Right renal pelvis (tissue), 4 donors: ENCODE data around the gene IL37. TPM values are rescaled to one million over a fixed set of nuclear protein-coding genes. Genes with fewer than 3 reads are reported as not detected.
"Not testable (repeated sequence)": the region's sequence is repeated elsewhere in the genome, so short reads cannot be mapped to it uniquely, and the experiment has no call there.

Source experiments
- DNase-seq, 4 donors: peaks; one replicate each; pipeline ENCODE4 v3.0.0-alpha.2; 2013; ENCODE audit warnings: low read depth in 4 of 4, low spot score in 3 of 4, missing footprints in 1 of 4
- polyA plus RNA-seq, 4 donors: library from polyadenylated mRNA; unstranded; fragments of 120-200 nt; gene quantifications; one replicate each; pipeline ENCODE4 v1.2.1, GENCODE V29; 2013; ENCODE audit not compliant: insufficient read length in 4 of 4

IL37 gene
- polyA plus RNA-seq, 4 donors, result 0.26 to 0.27 TPM; not detected in 2

DNA sequence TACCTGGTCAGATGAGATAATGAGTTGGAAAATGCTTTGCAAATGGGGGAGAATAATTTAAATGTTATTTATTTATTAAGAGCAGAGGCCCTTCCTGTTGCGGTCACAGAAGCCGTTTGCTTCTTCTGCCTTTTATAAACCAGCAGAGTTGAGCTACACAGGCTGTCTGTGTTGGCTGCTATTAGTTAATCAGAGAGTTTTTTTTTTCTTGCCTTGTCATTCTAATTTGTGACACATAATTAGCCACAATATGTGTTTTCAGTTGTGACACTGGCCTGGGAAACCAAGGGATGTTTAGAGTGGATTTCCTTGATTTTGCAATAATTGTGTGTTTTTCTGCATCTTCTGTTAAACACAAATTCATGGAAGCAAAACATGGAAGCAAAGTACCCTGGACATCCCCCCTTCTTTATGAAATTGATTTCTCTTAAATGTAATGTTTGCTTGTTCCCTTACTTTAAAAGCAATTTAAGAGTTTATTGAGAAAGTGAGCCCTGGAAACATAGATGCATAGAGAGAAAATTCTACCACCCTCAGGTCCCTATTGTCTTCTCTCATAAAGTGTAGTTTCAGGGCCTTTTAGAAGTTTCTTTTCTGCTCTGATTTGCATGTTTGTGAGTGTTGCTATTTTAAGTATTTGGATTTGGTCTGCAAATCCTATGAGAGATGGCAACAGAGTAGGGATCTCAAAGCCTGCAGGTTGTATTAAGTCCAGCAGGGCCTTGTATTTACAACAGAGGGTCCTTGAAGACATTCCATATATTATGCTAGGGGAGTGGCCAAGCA lies 22.8 kb upstream of the IL37 start:
- no peak for DNase-seq

DNA sequence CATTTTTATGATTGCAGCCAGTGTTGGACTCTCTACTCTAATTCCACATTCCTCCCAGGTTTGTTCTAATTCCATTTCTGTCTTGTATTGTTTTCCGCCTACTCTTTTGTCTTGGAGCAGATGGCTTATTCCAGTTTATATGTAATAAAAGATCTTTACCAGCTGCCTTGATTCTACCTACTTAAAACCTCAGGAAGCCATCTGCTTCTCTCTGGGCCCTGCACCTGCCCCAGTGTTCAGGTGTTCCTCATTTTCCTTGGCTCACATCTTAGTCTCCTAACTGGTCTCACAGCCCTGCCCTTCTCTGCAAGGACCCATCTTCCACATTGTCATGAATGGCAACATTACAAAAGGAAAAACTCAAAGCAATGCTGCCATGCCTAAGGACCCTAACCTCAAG lies 21.0 kb upstream of the IL37 start:
- DNase-seq, result no peak

DNA sequence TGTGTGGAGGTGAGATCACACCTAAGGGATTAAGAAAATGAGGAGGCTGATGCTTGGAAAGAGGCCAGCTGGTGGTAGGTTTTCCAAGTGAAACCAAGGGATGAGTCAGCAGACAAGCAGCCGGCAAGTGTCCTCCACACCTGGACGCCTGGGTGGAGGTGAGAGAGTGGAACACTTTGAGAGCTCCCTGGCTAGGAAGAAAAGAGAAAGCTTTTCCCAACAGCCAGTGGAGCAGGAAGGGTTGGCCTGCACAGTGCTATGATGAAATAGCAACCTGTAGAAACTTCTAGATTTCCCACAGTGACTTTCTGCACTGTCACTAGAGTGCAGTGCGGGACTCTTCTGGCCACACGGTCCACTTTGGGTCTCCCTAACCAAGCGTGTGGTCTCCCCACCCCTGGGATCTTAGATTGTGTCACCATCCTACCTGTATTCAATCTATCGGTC lies 19.6 kb upstream of the IL37 start:
- DNase-seq, result no peak

DNA sequence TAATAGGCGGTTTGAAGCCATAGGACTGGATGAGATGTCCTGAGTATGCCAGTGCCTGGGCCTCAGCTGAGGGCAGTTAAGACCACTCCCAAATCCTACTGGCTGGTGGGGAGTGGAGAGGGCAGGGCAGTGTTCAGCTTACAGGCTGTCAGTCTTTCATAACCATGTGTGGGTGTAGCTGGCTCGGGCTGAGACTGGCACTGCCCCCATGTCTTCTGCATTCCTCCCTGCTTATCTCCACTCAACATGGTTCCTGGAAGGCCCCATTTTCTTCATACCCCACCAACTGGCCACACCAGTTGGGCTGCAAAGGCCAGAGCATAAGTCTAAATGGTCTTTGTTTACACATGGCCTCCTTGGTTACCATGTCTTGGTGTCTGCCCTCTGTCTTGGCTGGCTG lies 17.2 kb upstream of the IL37 start:
- DNase-seq, result no peak

DNA sequence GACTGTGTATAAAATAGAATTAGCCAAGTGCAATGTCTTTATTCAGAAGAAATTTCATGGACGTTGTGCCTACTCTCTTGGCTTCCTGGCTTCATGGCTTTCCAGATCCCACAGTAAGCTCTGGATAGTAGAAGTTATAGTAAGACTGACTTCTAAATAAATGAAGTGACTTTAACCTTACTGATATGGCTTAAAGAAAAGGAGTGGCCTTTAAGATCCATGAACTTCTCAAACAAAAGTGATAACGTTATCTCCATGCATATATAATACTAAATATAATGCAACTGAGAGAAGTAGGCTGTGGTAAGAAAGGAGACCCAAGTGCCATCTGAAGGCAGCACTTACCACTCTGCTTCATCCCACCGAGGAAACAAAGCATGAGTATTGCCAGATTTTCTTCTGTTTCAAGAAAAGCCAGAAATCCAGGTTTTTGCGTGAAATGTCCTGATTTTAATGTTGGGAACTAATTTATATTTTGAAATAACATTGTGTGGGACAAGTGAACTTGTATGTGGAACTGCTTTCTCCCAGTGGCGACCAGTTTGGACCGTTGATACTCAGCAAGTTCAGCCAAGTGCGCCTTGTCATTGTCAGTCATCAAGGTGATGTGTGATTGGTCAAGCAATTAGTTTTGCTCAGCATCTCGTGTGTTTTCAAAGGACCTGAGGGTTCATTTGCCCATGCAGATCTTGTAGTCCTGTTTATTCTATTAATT lies 13.9 kb upstream of the IL37 start:
- DNase-seq, result no peak

DNA sequence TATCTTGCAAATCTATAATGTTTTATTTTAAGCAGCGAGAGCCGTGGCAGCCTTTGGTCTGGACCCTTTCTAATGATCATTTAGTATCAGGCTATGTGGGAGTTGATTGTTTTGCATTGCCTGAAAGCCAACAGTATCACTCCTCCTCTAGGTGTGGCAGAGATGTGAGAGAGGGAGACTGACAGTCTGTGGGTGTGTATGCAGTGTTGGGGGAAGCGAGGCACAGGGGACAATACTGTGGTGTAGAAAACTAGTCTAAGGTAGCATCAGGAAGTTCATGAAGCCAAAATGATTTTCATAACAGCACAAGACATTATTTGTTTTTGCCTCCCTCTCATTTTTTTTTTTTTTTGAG lies 13.4 kb upstream of the IL37 start:
- DNase-seq, result no peak

DNA sequence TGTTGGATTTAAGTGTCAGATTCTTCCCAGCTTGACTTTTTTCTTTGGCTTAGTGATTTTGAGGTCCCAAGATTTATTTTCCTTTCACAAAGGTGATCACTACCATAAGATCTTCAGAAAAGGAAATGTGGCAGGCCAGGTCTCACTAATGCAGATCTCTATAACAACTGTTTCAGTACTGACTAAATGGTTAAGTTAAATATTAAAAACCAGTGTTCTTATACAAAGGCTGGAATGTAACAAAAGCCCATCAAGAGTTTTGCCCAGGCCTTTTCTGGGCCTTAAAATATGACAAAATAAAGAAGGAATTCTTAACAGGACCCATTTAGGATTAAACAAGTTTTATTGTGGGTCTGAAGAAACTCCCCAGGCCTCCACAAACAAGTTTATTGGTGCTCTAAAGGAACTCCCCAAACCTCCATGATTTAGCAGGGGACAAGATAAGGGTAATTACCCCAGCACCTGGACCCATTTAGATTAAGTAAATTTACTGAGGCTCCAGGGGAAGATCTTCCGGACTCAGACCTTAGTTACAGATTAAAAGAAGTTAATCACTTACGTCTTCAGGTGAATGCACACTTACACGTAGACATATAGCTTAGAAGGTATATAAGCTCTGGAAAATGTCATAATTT lies 9.4 kb upstream of the IL37 start:
- DNase-seq, result not testable (repeated sequence)

DNA sequence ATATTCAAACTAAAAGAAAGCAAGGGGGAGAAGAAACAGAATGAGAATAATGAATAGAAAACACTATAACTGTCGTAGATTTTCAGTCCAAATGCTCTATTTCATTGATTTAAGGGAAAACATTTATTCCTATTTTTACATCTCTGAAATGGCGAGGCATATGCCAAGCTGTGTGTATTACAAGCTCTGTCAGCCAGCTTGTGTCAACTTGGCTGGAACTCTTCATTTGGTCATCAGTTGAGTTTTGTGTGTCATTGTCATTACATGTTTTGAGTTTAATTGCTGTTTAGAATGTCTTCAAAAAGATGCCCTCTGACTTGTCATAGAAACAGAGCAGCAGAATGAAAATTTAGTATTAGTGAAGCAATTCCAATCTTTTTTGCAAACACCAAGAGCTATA lies 8.1 kb upstream of the IL37 start:
- no peak for DNase-seq

DNA sequence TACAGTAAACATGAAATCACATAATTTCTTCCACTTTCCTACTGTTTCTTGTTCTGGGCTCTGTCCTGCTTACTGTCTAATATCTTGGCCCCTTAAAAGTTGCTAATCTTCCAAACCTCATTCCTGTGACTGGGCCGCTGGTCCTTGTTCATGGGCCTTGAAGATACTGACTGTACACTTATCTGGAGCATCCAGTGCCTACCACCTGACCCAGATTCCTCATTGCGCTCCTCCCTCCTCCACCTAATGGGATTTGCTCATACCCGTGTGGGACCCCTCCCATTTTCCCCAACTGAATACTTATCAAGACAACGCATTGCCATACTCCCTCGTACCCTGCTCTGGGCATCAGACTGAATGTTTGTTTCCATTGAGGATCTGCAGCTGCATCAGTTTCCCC lies 6.1 kb upstream of the IL37 start:
- no peak for DNase-seq

DNA sequence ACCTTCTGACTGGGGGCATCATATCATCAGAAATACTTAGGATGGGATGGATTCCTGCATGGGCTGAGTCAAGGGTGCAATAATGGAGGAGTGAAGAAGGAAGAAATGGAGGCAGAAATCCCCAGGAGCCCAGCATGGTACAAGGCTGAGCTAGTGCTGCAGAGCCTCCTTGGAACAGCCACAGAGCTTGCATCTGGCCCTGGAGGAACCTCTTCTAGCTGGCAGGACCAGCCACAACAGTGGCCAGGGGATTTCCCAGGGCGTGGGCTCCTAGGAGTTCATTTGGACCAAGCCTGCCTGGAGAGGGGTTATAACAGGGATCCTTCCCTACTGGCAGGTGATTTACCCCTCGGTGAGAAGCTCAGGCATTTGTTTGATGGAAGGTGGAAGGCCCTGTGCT lies 4.7 kb upstream of the IL37 start:
- no peak for DNase-seq

DNA sequence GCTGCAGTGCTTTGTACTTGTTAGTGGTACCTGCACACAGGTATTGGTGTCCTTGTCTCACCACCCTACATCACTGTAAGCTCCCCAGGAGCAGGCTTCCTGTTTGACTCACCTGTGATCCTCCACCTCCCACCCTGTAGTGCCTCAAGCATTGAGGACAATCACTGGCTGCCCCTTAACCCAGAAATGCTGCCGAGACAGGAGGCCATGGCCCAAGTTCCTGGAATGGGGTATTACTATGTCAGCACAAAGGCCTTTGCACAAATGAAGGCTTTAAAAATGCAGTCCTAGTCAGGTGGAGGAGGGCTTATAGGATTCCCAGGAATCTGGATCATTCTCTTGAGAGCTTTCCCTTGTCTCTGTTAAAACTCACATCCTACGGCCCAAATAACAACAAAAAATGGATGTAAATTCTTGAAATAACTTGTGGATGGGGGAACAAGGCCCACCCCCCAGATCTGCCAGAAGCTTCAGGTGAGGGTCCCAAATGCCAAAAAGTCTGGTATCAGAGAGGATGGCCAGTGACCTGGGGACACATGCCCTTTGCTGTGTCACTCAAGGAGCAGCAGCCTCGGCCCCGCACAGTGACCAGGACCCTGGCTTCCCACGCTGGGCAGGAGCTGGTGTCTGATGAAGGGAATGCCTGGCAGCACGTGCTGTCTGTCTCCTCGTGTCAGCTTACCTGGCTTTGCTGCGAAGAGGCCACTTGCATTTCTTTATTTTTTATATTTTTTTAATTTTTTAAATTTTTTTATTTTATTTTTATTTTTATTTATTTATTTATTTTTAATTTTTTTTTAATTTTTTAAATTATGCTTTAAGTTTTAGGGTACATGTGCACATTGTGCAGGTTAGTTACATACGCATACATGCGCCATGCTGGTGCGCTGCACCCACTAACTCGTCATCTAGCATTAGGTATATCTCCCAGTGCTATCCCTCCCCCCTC lies 3.7 kb upstream of the IL37 start:
- DNase-seq, result no peak

DNA sequence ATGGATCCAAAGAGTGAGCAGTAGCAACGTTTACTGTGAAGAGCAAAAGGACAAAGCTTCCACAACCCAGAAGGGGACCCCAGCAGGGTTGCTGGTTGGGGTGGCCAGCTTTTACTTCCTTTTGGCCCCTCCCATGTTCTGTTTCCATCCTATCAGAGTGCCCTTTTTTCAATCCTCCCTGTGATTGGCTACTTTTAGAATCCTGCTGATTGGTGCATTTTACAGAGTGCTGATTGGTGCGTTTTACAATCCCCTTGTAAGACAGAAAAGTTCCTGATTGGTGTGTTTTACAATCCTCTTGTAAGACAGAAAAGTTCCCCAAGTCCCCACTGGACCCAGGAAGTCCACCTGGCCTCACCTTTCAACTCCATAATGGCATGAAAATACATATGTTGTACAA lies 2.4 kb upstream of the IL37 start:
- DNase-seq, result not testable (repeated sequence)

DNA sequence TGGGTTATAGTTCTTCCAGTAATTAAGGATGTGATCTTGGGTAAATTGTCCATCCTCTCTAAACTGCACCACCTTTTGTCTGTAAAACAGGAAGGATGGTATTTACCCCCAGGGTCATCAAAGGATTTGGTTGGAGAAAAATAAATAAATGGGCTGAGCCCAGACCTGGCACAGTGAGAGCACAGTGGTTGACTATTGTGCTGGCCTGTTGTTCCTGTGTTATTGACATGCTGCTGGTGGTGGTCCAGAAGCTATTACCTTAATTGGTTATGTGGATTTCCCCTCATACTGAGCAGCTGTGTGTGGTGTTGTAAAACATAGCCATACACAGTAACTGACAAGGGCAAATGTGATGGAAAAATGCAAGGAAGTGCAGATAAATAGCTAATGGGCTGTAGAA lies 746 bp upstream of the IL37 start:
- DNase-seq, result no peak

DNA sequence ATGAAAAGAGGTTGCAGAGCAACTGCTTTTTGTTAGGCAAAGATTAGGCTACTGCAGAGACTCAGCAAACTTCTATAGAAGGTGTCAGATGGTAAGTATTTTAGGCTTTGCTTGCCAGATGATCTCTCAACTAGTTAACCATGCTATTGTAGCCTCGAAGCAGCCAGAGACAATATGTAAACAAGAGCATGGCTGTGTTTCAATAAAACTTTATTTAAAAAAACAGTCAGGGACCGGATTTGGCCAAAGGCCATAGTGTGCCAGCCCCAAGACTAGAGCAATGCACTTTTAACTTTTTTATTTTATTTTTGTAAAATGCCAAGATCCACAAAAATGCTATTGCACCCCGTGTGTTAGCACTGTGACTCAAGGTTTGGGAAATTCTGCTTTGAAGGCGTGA lies 1.4 kb downstream of the IL37 start:
- no peak for DNase-seq

DNA sequence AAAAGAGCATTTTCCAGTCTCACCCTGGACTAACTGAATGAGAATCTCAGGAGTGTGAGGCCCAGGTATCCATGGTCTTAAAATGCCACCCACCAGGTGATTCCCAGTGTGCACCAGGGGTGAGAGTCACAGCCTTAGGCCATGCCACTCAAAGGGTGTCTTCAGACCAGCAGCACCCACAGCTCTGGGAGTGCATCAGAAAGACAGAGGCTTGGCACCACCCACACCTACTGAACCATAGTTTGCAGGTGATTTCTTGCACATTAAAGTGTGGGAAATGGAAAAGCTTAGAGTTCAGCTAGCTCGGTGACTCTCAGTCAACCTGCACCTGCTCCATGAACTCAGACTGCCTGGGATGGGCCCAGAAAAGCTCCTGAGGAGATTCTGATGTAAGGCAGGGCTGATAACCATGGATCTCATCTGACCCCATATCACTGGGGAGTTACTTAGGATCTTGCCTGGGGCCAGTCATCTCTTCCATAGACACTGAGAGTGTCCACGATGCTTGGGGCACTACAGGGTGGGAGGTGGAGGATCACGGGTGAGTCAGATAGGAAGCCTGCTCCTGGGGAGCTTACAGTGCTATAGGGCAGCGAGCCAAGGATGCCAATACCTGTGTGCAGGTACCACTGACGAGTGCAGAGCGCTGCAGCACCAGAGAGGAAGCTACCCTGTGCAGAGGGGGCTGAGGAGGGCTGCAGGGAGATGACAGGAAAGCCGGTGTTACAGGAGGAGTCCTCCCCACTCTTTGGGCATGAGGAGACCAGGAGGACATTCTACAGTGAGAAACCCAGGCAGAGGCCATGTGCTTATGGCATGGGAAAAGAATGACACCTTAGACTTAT lies 4.6 kb downstream of the IL37 start:
- no peak for DNase-seq

DNA sequence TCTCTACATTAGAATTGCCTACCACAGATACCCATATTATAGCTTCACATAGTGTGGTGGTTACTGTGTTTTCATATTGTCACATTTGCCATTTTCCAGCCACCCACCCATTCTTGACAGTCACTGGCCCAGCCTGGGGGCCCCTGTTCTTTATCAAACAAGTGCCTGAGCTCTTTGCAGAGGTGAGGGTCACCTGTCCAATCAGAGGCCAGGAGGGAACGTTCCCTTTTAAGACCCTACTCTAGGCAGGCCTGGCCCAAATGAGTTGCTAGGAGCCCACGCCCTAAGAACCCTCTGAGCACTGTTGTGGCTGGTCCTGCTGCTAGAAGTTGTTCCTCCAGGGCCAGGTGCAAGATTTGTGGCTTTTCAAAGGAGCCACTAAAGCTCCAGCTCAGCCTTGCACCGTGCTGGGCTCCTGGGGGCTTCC lies 5.2 kb downstream of the IL37 start:
- DNase-seq, result no peak

DNA sequence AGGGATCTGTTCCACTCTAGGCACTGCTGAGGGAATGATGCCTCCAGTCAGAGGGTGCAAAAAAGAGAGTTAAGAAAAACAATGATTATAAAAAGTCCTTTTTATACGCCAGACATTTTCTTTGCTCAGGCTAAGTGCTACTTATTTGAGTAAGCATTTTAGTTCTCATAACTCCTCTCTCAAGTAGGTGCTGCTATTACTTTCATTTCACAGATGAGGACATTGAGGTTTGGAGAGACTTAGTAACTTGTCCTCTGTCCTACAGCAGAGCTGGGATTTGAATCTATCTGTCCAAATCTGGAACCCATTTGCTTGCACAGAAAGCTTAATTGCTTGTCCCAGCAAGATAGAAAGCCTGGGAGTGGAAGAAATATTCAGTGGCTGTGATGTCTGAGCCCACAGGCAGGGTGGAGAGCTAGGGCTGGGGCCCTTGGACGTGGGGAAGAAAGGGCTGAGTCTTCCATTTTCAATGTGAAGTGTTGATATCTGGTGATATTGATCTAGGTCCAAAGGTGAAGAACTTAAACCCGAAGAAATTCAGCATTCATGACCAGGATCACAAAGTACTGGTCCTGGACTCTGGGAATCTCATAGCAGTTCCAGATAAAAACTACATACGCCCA lies 5.8 kb downstream of the IL37 start:
- DNase-seq, result no peak

DNA sequence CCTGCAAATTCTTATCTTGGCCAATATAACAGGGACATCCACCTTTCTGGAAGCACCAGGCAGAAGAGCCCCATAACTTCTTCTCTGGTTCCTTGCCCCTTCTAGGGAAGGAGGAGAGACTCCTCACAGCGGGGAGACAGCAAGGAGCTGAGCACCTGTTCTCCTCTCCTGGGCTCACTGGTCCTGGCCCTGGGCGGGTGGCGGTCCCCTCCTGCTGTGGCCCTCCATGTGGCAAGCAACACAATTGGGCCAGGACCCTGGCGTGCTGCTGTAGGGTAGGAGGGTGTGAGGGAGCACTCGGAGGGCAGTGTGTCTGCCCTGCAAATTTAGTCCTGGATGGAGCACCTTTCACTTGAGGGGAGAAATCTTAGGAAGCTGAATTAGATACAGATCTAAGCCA lies 6.9 kb downstream of the IL37 start:
- DNase-seq, result no peak

DNA sequence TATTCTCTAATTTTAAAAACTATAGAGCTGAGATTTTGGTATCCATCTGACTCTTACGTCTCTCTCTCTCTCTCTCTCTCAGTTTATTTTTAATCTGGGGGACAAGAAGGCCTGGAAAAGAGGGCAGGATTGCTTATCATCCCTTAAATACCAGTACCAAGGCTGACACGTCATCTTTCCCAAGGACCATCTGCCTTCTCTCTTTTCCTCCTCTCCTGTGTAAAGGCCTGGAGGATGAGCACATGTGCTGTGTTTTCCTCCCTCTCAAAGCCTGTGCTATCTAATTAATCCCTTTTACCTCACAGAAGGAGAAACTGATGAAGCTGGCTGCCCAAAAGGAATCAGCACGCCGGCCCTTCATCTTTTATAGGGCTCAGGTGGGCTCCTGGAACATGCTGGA lies 7.3 kb downstream of the IL37 start:
- DNase-seq, result no peak
